Body of pancreas (tissue), 4 donors: ENCODE results near the gene CXCR6. TPM values are rescaled to one million over a fixed set of nuclear protein-coding genes. Genes with fewer than 3 reads are reported as not detected.

Experiments used
- ATAC-seq: fragments of 150-250 bp; one replicate; pipeline ENCODE4 v1.9.1; 2016
- DNase-seq, 4 donors: peaks; one replicate each; pipeline ENCODE4 v3.0.0-alpha.2; 2019
- H3K27ac ChIP-seq, 4 donors: fragments of 200-600 bp; sonication (generic); 1 replicate in 3 of 4; 2 replicates in 1 of 4; pipeline versions ENCODE4 v1.5.1 to v1.6.1; 2016 to 2019; ENCODE audit warnings: mild to moderate bottlenecking in 1 of 4, mixed read lengths in 1 of 4, moderate library complexity in 1 of 4
- H3K27me3 ChIP-seq, 2 donors: fragments of 200-600 bp; sonication (generic); one replicate each; pipeline ENCODE4 v1.6.0; 2016; ENCODE audit warnings: mild to moderate bottlenecking in 1 of 2
- H3K36me3 ChIP-seq, 2 donors: fragments of 200-600 bp; sonication (generic); replicated peaks in 1 of 2; 2 replicates each; pipeline ENCODE4 v1.5.1; 2016; ENCODE audit warnings: low read depth in 2 of 2; ENCODE audit not compliant: insufficient read depth in 1 of 2
- H3K4me1 ChIP-seq: fragments of 200-600 bp; sonication (generic); one replicate; pipeline ENCODE4 v1.6.0; 2016
- H3K4me3 ChIP-seq, 2 donors: fragments of 200-600 bp; sonication (generic); 1 replicate in 1 of 2; 2 replicates in 1 of 2; pipeline ENCODE4 v1.5.1; 2016 to 2019
- H3K9me3 ChIP-seq, 3 donors: fragments of 200-600 bp; sonication (generic); 1 replicate in 2 of 3; 2 replicates in 1 of 3; pipeline ENCODE4 v1.5.1; 2016
- CTCF ChIP-seq, 7 experiments: fragments of 450-650 bp in 4 of 7; fragments of 200-600 bp in 3 of 7; sonication (generic) in 3 of 7; IDR thresholded peaks; one replicate each; pipeline ENCODE4 v1.5.1; 2016 to 2019; ENCODE audit warnings: antibody characterized with exemption in 7 of 7
- POLR2A ChIP-seq, 3 donors: fragments of 450-650 bp; IDR thresholded peaks; one replicate each; pipeline ENCODE4 v1.6.1; 2016; ENCODE audit warnings: antibody characterized with exemption in 3 of 3, mild to moderate bottlenecking in 2 of 3
- WGBS, 2 donors: methylation state at CpG; one replicate each; pipeline ENCODE4 v1.1.5; 2017; 5-methylcytosine and 5-hydroxymethylcytosine counted together
- intact Hi-C: fragments of 100-400 bp; cut with DNase I; formaldehyde crosslinking; loops from one replicate; pipeline ENCODE4 v1.15.1; 2023
- total RNA-seq, 2 donors: library from RNA; depleted of rRNA; stranded (reverse); fragments of >200 nt; gene quantifications; one replicate each; pipeline ENCODE4 v1.1.0, GENCODE V29; 2016

Gene CXCR6
- total RNA-seq, 2 donors from 2014 or later: 2.9 TPM; not detected in 1

GRCh38 chr3:45950686-45951600 is 7.7 kb downstream of the CXCR6 start:
- Histone ChIP-seq H3K27ac (no peak overlapping the region), H3K4me3 (no peak overlapping the region), H3K4me1 (no peaks in the 10 kb centered on the region), H3K9me3 (no peaks in the 10 kb centered on the region), H3K27me3 (no peaks in the 10 kb centered on the region), H3K36me3 (peaks cover 8 to 51% of the 10 kb centered on the region in 2 donors)
- no peak for ATAC-seq
- intact Hi-C loops: no loop called here
- WGBS, 2 donors: 84 to 92% methylated on average over 6 of the region's 6 CpGs
- TF ChIP-seq CTCF (IDR thresholded peaks at IDR 0.05) (no peak), POLR2A (IDR thresholded peaks at IDR 0.05) (no peak)
- DNase-seq: peak in 1 of 4 donors; percentile 27

GRCh38 chr3:45951946-45952345 is 8.7 kb downstream of the CXCR6 start:
- ATAC-seq (no peak), DNase-seq (no peak)
- H3K36me3 ChIP-seq: peaks cover 8 to 44% of the 10 kb centered on the region in 2 donors
- TF ChIP-seq CTCF (IDR thresholded peaks at IDR 0.05): no peak
- TF ChIP-seq POLR2A (IDR thresholded peaks at IDR 0.05): no peak
- no peaks in the 10 kb centered on the region for H3K4me1 ChIP-seq
- H3K9me3 ChIP-seq: no peaks in the 10 kb centered on the region
- no peak overlapping the region for H3K27ac ChIP-seq
- H3K27me3 ChIP-seq: no peaks in the 10 kb centered on the region
- intact Hi-C loops: no loop called here
- H3K4me3 ChIP-seq: no peak overlapping the region
- WGBS, 2 donors: 81 to 86% methylated on average over 6 of the region's 6 CpGs

GRCh38 chr3:45952456-45952855 is 9.2 kb downstream of the CXCR6 start:
- intact Hi-C loops: no loop called here
- ATAC-seq: no peak

GRCh38 chr3:45953536-45953935 is 10.3 kb downstream of the CXCR6 start:
- 84 to 87% methylated on average over 4 of the region's 4 CpGs for WGBS, 2 donors
- ATAC-seq: no peak
- no peaks in the 10 kb centered on the region for H3K27me3 ChIP-seq
- no peak overlapping the region for H3K4me3 ChIP-seq
- DNase-seq: no peak
- intact Hi-C loops: no loop called here
- H3K4me1 ChIP-seq: no peaks in the 10 kb centered on the region
- H3K9me3 ChIP-seq: no peaks in the 10 kb centered on the region
- peaks cover 14 to 48% of the 10 kb centered on the region in 2 donors for H3K36me3 ChIP-seq
- no peak overlapping the region for H3K27ac ChIP-seq
- TF ChIP-seq CTCF (IDR thresholded peaks at IDR 0.05) (no peak), POLR2A (IDR thresholded peaks at IDR 0.05) (no peak)

More at GRCh38 chr3:45952456-45952855, 9.2 kb downstream of the CXCR6 start:
- Histone ChIP-seq H3K36me3 (peaks cover 8 to 42% of the 10 kb centered on the region in 2 donors), H3K27ac (no peak overlapping the region), H3K4me3 (no peak overlapping the region), H3K4me1 (no peaks in the 10 kb centered on the region), H3K9me3 (no peaks in the 10 kb centered on the region), H3K27me3 (no peaks in the 10 kb centered on the region)
- 77 to 95% methylated on average over 4 of the region's 4 CpGs for WGBS, 2 donors
- TF ChIP-seq CTCF (IDR thresholded peaks at IDR 0.05): no peak
- no peak for TF ChIP-seq POLR2A (IDR thresholded peaks at IDR 0.05)
- no peak for DNase-seq
